ENCODE results near the gene COL2A1.

COL2A1 gene

DNA sequence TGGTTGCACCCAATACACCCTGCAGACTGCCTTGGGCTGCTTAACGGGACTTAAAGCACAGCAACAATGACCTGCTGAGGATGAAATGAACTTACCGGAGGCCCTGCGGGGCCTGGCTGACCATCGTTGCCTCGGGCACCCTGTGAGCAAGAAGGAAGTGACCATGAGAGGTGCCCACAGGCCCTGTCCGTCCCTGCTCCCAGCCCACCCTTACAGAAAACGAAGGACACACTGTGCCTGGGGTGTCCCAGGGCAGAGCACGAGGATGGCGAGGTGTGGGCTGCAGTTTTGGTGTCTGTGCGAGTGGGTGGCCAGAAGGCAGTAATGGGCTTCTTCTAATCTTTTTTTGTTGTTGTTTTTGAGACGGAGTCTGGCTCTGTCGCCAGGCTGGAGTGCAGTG is 14.6 kb downstream of the COL2A1 start:
- DNase-seq (ENCODE audit: low spot score): no peak

DNA sequence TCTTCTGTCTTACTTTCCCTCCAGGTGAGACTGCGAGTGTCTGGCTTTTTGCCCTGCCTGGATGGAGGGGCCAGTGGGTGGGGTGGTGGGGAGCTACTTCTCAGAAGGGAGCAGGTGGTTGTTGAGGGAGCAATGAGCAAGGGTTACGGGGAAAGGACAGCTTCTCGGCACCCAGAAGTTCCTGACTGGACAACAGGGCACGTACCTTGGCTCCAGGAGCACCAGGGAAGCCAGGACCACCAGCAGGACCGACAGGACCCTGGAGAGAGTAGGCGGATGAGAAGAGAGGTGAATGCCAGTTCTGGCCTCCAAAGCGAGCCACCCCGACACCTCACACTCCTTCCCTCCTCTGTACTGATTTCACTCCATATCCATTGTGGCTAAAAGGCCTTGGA is 15.3 kb downstream of the COL2A1 start:
- DNase-seq (ENCODE audit: low spot score): no peak

DNA sequence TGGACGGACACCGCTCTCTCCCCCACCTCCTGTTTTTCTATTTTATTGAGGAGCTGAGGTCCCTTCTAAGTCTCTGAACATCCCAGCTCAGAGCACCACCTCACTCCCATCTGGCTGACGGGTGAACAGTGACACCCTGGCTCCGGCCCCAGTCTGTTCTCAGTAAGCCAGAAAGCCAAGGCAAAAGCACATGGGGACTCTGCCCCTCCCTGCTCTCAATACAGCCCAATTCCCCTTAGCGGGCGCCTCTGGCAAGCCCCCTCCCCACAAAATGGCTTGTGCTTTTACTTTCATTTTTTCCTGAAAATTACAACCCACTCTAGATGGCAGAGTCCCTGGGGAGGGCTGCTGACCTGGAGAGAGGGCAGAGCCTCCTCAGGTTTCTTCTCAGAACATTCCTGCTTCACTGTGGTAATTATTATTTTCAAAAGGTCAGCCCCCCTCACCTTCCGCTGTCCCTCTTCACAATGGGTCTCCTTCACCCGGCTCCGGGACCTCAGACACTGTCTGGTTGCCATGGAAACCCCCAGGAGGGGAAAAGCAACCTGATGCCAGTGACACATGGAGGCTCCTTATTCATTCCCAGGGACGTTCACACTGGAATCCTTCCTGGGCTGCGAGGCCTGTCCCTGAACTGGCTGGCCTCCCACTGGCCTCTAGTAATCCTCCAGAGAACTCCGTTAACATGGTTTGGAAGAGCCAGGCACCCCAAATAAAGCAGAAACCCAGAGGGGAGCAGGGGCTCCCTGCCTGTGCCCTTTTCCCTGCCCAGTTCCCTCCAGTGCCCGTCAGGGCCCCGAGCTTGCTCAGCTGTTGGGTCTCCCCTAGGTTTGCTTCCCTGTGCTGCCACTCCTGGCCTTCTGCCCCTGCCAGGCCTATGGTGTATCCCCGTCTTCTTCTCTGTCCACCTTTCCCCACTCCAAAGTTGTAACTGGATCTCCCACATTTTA is 15.9 kb downstream of the COL2A1 start:
- DNase-seq (ENCODE audit: low spot score): no peak

DNA sequence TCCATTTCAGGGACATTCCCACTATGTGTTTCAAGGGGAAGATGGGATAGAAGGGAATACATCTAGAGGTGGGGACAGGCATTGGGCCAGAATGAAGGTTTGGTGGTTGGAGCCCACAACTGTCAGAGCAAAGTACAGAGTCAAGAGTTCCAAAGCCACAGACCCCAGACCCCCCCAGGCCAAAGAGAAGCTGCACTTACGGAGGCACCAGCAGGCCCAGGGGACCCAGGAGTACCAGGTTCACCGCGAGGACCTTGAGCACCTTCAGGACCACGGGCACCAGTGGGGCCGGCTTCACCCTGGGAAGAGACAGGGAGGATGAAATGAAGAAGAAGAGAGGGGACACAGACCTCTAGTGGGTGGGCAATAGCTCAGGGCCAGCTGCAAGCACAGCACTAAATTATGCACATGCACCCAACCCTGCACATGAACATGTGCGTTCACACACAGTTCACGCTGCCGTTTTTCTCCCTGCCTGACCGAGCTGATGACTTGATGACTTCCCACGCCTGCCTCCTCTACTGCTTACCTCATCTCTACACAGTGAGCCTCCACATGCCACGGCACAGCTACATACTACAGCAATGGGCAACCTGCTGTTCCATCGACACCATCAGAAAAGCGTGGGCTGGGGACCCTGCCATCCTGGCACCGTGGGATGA is 16.7 kb downstream of the COL2A1 start:
- DNase-seq (ENCODE audit: low spot score): no peak

DNA sequence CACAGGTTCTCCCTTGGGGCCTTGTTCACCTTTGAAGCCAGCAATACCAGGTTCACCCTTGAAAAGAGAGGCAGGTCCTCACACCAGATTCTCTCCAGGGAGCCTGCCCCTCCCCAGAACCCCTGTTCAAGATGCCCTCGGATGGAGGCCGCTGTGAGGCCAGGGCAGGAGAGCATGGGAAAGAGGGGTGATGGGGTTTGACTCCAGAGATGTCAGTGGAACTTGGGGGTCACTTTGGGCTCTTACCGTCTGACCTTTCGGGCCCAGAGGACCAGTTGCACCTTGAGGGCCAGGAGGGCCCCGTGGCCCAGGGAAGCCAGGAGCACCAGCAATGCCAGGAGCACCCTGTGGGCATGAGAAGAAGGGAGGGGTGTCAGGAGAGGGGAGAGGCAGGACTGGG is 17.4 kb downstream of the COL2A1 start:
- no peak for DNase-seq (ENCODE audit: low spot score)

DNA sequence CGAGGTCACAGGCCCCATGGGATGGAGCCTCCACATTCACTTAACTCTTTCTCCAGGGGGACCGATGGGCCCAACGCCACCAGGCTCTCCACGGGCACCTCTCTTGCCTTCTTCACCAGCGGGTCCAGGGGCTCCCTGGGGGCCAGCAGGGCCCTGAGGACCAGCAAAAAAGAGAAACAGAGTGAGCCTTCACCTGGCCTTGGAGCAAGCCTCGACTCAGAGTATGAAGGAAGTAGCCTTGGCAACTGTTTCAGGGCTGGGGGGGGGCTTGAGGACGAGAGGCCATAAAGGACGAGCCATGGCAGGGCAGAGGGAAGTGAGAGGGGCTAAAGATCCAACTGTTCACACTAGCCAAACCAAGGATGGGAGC is 18.0 kb downstream of the COL2A1 start:
- DNase-seq (ENCODE audit: low spot score): no peak

DNA sequence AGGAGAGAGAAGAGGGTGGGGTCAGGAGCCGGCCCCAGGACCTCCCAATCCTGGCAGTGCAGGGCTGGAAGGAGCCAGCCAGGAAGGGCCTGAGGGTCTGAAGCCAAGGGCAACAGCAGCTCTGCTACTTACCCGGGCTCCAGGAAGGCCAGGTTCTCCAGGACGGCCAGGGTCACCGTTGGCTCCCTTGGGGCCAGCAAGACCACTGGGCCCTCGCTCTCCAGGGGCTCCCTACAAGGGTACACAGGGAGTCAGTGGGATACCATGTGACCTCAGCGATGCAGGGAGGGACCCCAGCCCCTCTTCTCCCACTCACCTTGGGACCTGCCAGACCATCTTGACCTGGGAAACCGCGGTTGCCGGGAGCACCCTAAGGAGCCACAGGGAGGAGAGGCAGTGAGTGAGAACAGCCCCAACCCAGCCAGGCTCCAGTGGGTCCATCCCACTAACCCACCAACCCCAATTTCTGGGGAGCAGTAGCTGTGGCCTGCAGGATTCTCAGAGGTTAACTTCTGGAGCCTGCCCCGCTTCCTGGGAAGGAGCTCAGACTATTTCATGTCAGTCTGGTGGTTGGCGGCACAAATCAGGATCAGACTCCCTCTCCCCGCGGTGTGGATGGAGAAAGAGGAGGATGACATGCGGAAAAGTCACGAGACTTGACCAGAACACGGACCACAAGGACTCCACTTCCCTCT is 18.5 kb downstream of the COL2A1 start:
- DNase-seq (ENCODE audit: low spot score): no peak

DNA sequence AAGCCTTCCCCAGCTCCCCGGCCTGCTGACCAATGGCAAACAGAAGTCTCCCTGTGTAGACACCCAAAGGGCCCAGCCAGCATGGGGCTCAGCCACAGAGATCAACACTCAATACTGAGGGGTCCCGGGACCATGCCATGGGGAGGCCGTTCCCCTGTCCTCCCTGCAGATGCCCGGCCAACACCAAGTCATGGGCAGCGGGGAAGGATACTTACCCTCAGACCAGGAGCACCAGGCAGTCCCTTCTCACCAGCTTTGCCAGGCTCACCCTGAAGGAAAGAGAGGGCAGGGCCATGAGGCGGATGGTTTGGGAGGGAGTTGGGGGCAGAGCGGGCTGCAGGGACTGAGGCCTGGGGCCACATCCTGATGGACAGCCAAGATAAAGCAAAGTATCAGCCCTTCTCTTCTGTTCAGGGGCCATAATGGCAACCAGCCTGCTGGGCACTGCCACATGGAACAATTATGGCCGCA is 19.9 kb downstream of the COL2A1 start:
- DNase-seq (ENCODE audit: low spot score): no peak

DNA sequence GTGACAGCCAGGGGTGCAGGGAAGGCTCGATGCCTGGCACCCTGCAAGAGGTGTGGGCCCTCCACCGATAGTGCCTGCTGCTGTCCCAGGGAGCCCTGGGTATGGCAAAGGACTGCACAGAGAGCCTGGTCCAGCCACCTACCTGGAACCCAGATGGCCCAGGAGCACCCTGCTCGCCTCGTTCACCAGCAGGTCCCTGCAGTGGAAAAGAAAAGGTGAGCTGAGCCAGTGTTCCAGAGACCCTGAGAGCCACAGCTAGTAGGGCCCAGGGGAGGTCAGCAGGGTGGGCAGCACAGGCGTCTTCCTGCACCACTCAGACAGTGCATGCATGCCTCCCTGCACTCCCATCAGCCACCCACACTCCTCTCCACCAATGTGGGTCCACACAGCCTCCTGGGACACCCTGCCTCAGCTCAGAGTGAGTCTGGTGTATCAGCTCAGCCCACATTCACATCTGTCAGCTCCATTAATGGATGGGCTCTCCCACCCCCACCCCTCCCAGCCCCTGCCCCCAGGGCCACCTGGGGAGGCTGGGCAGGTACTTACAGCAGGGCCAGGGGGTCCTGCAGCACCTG is 20.6 kb downstream of the COL2A1 start:
- no peak for DNase-seq (ENCODE audit: low spot score)

DNA sequence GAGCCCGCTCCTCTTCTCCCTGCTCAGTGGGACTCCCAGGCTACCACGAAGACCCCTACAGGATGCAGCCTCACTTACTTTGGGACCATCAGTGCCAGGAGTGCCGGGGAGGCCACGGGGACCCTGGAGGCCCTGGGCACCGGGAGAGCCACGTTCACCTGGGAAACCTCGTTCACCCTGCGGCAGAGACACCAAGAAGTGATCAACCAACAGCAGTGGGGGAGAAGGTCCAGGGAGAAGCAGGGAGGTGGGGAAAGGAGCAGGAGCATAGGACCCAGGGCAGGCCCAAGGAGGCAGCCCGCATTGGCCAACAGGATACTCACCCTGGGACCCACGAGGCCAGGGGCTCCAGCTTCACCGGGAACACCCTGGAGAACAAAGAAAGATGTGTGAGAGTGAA is 21.5 kb downstream of the COL2A1 start:
- DNase-seq (ENCODE audit: low spot score): no peak

DNA sequence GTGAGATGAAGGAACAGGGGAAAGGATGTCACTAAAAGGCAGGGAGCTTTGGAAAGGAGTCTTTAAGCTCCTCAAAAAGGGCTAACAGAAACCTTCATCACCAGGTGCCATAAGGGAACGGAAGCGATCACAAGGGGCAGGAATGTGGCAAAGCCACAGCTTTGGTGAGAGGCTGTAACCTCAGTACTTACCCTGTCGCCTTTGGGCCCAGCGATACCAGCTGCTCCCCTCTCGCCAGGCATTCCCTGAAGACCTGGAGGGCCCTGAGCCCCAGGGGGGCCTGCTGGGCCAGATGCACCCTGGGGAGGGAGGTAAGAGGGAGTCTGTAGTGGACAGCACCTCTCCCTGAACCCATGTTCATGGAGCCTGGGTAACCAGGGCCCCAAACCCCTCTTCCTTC is 22.0 kb downstream of the COL2A1 start:
- no peak for DNase-seq (ENCODE audit: low spot score)

DNA sequence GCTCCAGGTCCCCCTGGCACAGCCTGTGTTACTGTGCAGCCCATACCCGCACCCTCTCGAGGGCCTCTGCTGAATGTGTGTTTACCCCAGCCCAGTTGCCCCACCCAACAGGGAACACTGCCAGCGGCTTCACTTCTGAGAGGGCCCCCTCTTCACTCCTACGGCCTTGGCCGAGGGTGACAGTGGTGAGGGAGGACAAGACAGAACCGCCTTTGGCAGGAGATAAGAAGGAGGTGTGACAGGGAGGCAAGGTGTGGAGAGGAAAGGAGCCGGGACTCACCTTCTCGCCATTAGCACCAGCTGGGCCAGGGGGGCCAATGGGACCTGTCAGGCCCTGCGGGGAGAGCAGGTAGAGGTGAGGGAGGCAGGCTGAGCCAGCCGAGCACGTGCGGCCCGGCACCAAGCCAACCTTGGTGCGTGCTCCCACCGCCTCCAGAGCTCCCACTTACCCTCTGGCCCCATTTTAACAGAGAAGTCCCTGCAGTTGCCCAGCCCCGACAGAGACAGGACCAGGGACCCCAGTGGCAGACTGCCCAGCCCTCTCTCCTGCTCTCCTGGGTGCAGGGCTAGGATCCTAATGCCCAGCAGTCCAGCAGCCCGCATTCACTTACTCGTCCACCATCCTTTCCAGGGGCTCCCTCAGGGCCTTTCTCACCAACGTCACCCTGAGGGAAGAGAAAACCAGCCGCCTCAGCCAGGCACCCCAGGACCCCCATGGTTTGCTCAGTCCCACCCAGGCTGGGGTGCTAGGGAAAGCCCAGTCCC is 22.6 kb downstream of the COL2A1 start:
- DNase-seq (ENCODE audit: low spot score): no peak

DNA sequence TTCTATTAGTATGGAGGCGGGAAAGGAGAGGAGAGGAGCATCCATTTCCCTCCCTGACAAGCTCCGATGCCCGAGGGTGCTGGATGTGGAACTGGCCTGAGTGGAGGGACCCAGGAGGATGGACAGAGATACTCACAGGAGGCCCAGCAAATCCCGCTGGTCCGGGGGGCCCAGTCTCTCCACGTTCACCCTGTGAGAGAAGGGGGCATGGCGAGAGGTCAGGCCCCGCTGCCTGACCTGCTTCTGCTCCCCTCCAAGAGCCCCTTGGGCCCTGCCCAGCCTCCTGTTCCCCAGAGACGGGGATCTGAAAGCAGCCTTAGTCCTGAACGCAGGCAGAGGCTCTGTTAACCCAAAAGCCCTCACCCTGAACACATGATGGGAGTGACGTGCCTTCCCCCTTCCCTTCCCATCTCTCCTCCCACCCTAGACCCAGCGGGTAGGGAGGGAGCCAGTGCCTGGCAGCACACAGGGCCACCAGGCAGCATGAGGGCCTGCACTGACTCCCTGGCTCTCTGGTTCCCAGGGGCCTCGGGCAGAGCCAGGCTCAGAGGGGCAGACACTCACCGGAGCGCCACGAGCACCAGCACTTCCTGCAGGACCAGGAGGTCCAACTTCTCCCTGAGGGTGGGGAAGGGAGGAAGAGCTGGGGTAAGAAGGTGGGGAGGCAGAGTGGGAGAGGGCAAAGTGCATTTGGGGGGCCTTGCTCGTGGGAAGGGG is 23.3 kb downstream of the COL2A1 start:
- DNase-seq (ENCODE audit: low spot score): no peak

DNA sequence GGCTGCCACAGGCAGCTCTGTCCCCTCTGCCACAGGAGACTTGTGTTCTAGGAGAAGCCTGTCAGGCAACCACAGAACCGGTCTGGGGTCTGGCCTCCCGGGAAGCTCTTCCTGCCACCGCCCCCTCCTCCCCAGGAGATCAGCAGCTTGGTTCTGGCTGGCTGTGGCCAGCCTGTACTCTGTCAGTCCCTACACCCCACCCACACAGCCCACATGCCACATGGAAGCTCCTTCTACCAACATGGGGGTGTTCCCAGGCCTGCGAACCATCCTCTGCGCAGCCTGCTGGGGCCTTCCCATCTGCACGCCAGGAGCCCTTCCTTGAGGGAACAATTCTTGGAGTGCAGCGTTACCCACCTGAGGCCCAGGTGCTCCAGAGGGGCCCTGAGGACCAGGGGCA is 24.1 kb downstream of the COL2A1 start:
- DNase-seq (ENCODE audit: low spot score): no peak

DNA sequence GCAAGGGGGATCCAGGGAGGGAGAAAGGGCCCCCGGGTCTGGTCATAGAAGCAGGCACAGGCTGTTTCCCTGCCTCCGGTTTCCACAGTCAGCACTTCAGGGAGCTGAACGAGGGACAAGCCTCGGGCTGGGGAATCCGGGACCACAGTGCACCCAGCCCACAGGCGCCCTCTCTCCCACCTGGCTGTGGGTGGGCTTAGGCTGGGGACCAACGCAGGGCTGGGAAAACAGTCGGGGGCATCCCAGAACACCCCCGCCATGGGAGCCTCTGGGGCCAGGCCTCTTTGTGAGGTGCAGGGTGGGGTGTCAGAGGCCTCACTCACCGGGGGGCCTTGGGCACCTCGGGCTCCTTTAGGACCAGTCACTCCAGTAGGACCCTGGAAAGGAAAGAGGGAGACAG is 24.6 kb downstream of the COL2A1 start:
- no peak for DNase-seq (ENCODE audit: low spot score)

DNA sequence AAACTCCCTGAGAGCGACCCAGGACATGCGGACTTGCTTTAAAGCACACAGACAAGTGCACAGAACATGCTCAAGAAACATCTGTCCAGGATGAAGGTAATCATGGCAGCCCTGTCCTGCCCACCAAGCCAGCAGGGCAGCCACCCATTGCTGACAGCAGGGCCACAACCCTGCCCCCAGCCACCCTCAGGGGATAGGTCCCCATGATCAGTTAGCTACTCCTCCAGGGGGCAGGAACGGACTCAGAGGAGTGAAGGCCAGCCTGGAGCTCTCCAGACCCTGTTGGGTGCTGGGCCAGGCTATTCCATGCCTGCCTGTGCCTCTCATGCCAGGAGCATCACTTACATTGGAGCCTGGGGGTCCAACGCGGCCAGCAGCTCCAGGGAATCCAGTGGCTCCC is 25.1 kb downstream of the COL2A1 start:
- DNase-seq (ENCODE audit: low spot score): no peak

DNA sequence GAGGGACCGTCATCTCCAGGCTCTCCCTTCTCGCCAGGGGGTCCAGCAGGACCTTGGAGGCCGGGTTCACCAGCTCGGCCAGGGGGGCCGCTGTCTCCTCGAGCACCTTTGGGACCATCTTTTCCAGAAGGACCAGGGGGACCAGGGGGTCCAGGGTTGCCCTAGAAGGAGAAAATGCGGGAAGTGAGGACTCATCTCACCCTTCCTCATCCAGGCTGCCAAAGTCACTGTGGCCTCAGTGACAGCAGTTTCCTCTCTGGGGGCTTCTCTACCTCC is 25.7 kb downstream of the COL2A1 start:
- DNase-seq (ENCODE audit: low spot score): no peak

DNA sequence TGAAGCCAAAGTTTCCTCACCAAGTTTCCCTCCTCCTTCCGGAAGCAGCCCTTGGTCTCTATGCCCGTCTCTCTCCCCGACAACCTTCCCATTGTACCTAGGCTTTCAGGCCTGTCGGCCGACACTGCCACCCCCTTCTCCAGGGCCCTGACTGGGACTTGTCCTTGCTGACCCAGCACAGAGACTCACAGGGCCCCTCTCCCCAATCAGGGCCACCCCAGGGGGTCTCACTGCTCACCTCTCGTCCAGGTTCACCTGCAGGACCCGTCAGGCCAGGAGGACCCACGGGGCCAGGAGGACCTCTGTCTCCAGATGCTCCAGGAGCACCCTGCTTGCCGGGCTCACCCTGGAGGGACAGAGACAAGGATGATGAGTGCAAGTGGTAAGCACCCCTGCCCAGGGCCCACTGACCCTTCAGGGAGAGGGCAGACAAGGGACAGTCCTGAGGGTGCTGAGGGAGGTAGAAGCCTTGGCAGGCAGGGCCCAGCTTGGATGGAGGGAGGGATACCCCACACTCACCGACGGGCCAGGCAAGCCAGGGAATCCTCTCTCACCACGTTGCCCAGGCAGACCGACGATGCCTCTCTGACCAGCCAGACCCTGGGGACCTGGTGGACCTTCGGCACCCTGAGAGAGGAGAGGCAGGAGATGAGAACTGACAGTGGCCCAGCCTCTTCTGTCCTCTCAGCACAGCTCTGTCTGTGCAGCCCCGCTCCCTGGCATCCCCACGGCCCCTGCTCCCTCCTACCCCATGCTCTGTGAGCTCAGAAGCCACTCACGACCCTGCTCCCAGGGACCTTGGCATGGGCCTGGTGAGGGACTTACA is 26.3 kb downstream of the COL2A1 start:
- DNase-seq (ENCODE audit: low spot score): no peak

DNA sequence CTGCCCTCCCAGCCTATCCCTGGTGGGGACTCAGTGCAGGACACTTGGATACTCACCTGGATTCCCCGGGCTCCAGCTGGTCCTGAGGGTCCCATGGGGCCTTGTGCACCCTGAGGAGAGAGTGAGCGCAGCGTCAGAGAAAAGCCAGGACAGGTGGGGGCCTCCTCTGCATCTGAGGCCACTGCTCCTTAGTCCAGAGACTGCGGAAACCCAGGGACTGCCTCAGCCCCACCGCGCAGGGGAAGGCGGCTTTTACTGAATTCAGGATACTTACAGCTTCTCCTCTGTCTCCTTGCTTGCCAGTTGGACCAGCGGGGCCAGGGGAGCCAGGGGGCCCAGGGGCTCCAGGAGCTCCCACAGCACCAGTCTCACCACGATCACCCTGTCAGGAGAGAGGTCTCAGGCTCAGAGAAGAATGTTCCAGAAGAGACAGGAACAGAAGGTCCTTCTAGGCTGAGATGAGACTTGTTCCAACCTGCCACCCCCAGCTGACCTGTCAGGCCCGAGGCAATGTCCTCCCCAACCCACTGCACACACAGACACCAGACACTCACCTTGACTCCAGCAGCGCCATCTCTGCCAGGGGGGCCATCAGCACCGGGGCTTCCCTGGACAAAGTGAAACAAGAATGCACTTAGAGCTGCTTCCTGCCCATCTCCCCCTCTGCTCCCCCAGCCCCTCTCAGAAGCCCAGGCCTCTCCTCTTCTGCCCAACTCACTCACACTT is 27.1 kb downstream of the COL2A1 start:
- no peak for DNase-seq (ENCODE audit: low spot score)

DNA sequence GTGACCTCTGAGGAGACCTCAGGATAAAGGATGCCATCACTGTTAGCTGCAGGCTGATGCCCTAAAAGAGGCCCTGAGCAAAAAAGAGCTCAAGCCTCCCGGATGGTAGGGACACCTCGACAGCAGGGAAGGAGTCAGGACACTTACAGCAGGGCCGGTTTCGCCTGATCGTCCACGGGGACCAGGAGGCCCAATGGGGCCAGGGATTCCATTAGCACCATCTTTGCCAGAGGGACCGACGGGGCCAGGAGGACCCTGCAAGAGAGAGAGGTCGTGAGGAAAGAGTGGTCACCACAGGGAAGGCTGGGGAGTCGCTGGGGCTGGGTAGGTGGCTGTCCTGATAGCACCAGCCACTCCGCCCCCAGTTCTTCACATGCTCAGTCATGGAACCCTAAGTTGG is 28.5 kb downstream of the COL2A1 start:
- DNase-seq (ENCODE audit: low spot score): no peak
